D341Med (cell line): ENCODE measurements around the gene SEMA6C.
"Not testable (repeated sequence)": the region's sequence is repeated elsewhere in the genome, so short reads cannot be mapped to it uniquely, and the experiment has no call there.

Experiments used
- DNase-seq: peaks from one replicate; pipeline ENCODE4 v3.0.0; 2012; ENCODE audit warnings: low spot score

Gene SEMA6C

GRCh38 chr1:151146412-151147131 lies at the start of gene SEMA6C:
Gene SEMA6C (minus strand): TSS chr1:151146631. CDS start chr1:151142621, 4,010 bp downstream.
- DNase-seq: peak; percentile 99

GRCh38 chr1:151194894-151195594 lies 48.6 kb upstream of the SEMA6C start:
- not testable (repeated sequence) for DNase-seq

GRCh38 chr1:151193856-151194255 lies 47.4 kb upstream of the SEMA6C start:
- no peak for DNase-seq

GRCh38 chr1:151193304-151193703 lies 46.9 kb upstream of the SEMA6C start:
- DNase-seq: no peak

- DNase-seq: no peak
Measured at GRCh38 chr1:151192047-151192446, 45.6 kb upstream of the SEMA6C start.

GRCh38 chr1:151189637-151190445 lies 43.4 kb upstream of the SEMA6C start, which contains the start of gene VPS72:
Gene VPS72 (minus strand): TSS chr1:151190197. CDS start chr1:151190121, 76 bp downstream.
- peak; percentile 93 for DNase-seq

- not testable (repeated sequence) for DNase-seq
Measured at GRCh38 chr1:151188667-151189066, 42.2 kb upstream of the SEMA6C start.

GRCh38 chr1:151187205-151187604 lies 40.8 kb upstream of the SEMA6C start:
- peak; percentile 76 for DNase-seq

- no peak for DNase-seq
Measured at GRCh38 chr1:151184211-151184610, 37.8 kb upstream of the SEMA6C start.

GRCh38 chr1:151176514-151177045 lies 30.1 kb upstream of the SEMA6C start:
- no peak for DNase-seq

GRCh38 chr1:151175863-151176262 lies 29.4 kb upstream of the SEMA6C start, which contains the start of gene TMOD4:
Gene TMOD4 (minus strand): TSS chr1:151175981. CDS start chr1:151174875, 1,106 bp downstream.
- DNase-seq: peak; percentile 67

- DNase-seq: no peak
Measured at GRCh38 chr1:151175041-151175741, 28.8 kb upstream of the SEMA6C start.

- DNase-seq: no peak
Measured at GRCh38 chr1:151171190-151171589, 24.8 kb upstream of the SEMA6C start.

GRCh38 chr1:151167116-151167515 lies 20.7 kb upstream of the SEMA6C start:
- DNase-seq: no peak

- no peak for DNase-seq
Measured at GRCh38 chr1:151166505-151166956, 20.1 kb upstream of the SEMA6C start.

- peak; percentile 94 for DNase-seq
Measured at GRCh38 chr1:151165738-151166504, 19.5 kb upstream of the SEMA6C start, which contains the start of the genes LYSMD1 and SCNM1. Gene LYSMD1 (minus strand): TSS chr1:151165902. CDS start chr1:151165258, 644 bp downstream. Gene SCNM1 (plus strand): TSS chr1:151166144. CDS start chr1:151166153, 9 bp downstream.

- peak; percentile 90 for DNase-seq
Measured at GRCh38 chr1:151165281-151165737, 18.9 kb upstream of the SEMA6C start.

- no peak for DNase-seq
Measured at GRCh38 chr1:151164732-151165280, 18.4 kb upstream of the SEMA6C start.

- no peak for DNase-seq
Measured at GRCh38 chr1:151159373-151159772, 12.9 kb upstream of the SEMA6C start.

GRCh38 chr1:151158751-151159251 lies 12.4 kb upstream of the SEMA6C start:
- DNase-seq: no peak
